Trophoblast cell (in vitro differentiated cells and primary cell): Measurements from ENCODE around the gene SYNPO2.
A peak's percentile ranks its signal among the peaks of the same experiment; 100 is the strongest.

Source experiments
- DNase-seq, 2 donors: peaks; one replicate each; pipeline ENCODE4 v3.0.0-alpha.2; 2016
- H2AFZ ChIP-seq: 2 replicates; pipeline ENCODE4 v1.6.1; 2013; ENCODE audit warnings: low read length, moderate library complexity, mild to moderate bottlenecking; ENCODE audit not compliant: insufficient read depth, poor library complexity
- H2AK5ac ChIP-seq: 2 replicates; pipeline ENCODE4 v1.6.1; 2013; ENCODE audit warnings: mild to moderate bottlenecking, low read length
- H2BK120ac ChIP-seq: 2 replicates; pipeline ENCODE4 v1.6.1; 2013; ENCODE audit warnings: low read length, mild to moderate bottlenecking, moderate library complexity; ENCODE audit not compliant: insufficient read depth, poor library complexity
- H2BK12ac ChIP-seq: 2 replicates; pipeline ENCODE4 v1.6.1; 2013; ENCODE audit warnings: mild to moderate bottlenecking, low read length, moderate library complexity
- H2BK5ac ChIP-seq: 2 replicates; pipeline ENCODE4 v1.6.1; 2013; ENCODE audit warnings: low read length, low read depth, moderate library complexity, mild to moderate bottlenecking; ENCODE audit not compliant: poor library complexity
- H3K14ac ChIP-seq: 2 replicates; pipeline ENCODE4 v1.6.1; 2013; ENCODE audit warnings: mild to moderate bottlenecking, low read length
- H3K18ac ChIP-seq: 2 replicates; pipeline ENCODE4 v1.6.1; 2013; ENCODE audit warnings: mild to moderate bottlenecking, low read length
- H3K23ac ChIP-seq: 2 replicates; pipeline ENCODE4 v1.6.1; 2013; ENCODE audit warnings: low read length
- H3K27ac ChIP-seq: 2 replicates; pipeline ENCODE4 v1.5.1; 2013; ENCODE audit warnings: low read depth, mild to moderate bottlenecking, inconsistent platforms, low read length, moderate library complexity
- H3K27me3 ChIP-seq: 2 replicates; pipeline ENCODE4 v1.6.1; 2013; ENCODE audit warnings: inconsistent platforms, mild to moderate bottlenecking, low read length, moderate library complexity; ENCODE audit not compliant: insufficient read depth
- H3K36me3 ChIP-seq, 2 experiments: 1 replicate in 1 of 2; 2 replicates in 1 of 2; pipeline ENCODE4 v1.6.1; 2013; ENCODE audit warnings: low read length in 2 of 2, mild to moderate bottlenecking in 2 of 2, moderate library complexity in 1 of 2; ENCODE audit not compliant: insufficient read depth in 2 of 2, control insufficient read depth in 1 of 2
- H3K4ac ChIP-seq: 2 replicates; pipeline ENCODE4 v1.6.1; 2013; ENCODE audit warnings: low read depth, mild to moderate bottlenecking, low read length, moderate library complexity
- H3K4me1 ChIP-seq, 2 experiments: 1 replicate in 1 of 2; 2 replicates in 1 of 2; pipeline ENCODE4 v1.6.1; 2013; ENCODE audit warnings: low read length in 2 of 2, mild to moderate bottlenecking in 2 of 2, moderate library complexity in 1 of 2; ENCODE audit not compliant: insufficient read depth in 2 of 2, control insufficient read depth in 1 of 2
- H3K4me2 ChIP-seq: 2 replicates; pipeline ENCODE4 v1.6.1; 2013; ENCODE audit warnings: inconsistent platforms, mild to moderate bottlenecking, low read length, moderate library complexity
- H3K4me3 ChIP-seq: 2 replicates; pipeline ENCODE4 v1.5.1; 2013; ENCODE audit warnings: mild to moderate bottlenecking, low read depth, low read length, inconsistent platforms
- H3K79me1 ChIP-seq: one replicate; pipeline ENCODE4 v1.6.1; 2013; ENCODE audit warnings: low read length
- H3K79me2 ChIP-seq: 2 replicates; pipeline ENCODE4 v1.6.1; 2013; ENCODE audit warnings: low read length, mild to moderate bottlenecking; ENCODE audit not compliant: control insufficient read depth, insufficient read depth, poor library complexity
- H3K9ac ChIP-seq: 2 replicates; pipeline ENCODE4 v1.6.1; 2013; ENCODE audit warnings: mild to moderate bottlenecking, low read length
- H3K9me3 ChIP-seq: 2 replicates; pipeline ENCODE4 v1.6.1; 2013; ENCODE audit warnings: low read depth, mild to moderate bottlenecking, control low read depth, inconsistent platforms, low read length; ENCODE audit not compliant: insufficient read depth
- H4K12ac ChIP-seq: 2 replicates; pipeline ENCODE4 v1.6.1; 2013; ENCODE audit warnings: low read depth, mild to moderate bottlenecking, low read length, moderate library complexity
- H4K8ac ChIP-seq: 2 replicates; pipeline ENCODE4 v1.6.1; 2013; ENCODE audit warnings: low read depth, mild to moderate bottlenecking, low read length, moderate library complexity
- H4K91ac ChIP-seq: one replicate; pipeline ENCODE4 v1.6.1; 2013; ENCODE audit warnings: low read depth, mild to moderate bottlenecking, low read length, moderate library complexity
- WGBS: extraction: QIAGEN DNeasy Blood & Tissue Kit; methylation state at CpG from one replicate; pipeline ENCODE4 v1.1.7; 2013; ENCODE audit warnings: missing lambda C conversion rate; ENCODE audit not compliant: insufficient read length, insufficient coverage; ENCODE audit errors: extremely low coverage; 5-methylcytosine and 5-hydroxymethylcytosine counted together

Gene SYNPO2

DNA sequence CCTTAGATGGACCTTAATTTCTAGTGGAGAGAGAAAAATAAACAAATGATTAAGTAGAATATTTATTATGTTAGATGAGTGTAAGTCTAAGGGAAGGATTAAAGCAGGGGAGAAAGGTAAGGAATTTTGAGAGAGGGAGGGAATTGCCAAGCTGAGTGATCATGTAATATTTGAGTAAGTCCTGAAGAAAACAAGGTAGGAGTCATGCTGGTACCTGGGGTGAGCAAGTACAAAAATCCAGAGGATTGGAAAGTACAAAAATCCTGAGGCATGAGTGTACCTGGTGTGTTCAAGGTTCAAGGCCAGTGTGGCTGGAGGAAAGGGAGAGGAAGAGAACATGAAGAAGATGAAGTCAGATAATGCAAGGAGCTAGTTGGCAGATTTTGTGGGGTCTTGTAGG lies 159.8 kb downstream of the SYNPO2 start:
- no peaks in the 10 kb centered on the region for H3K79me2 ChIP-seq
- H3K4me1 ChIP-seq = no peaks in the 10 kb centered on the region
- no peak overlapping the region for H2BK5ac ChIP-seq

DNA sequence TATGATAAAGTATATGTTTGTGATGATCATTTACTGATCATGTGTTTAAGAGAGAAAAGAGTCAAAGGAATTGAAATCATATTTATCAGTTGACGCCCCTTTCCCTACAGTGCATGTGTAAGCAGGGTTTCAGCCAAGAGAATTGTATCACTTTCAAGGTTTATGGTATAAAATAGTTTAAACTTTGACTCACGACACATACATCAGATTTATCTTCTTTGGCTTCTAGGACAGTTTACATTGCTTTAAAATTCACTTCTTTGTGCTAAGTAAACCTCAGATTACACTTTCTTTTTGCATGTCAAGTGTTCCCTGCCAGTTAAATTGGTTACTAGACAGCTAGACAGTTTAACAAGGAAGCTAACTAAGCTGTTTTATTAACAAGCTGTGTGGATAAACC lies 160.7 kb downstream of the SYNPO2 start:
- Histone ChIP-seq H3K23ac (no peak overlapping the region), H3K4me3 (no peak overlapping the region), H2AK5ac (no peak overlapping the region), H3K14ac (no peak overlapping the region), H3K4ac (no peak overlapping the region), H3K27me3 (no peaks in the 10 kb centered on the region), H3K27ac (no peak overlapping the region), H3K79me2 (no peaks in the 10 kb centered on the region), H4K8ac (no peak overlapping the region), H4K12ac (no peak overlapping the region), H3K36me3 (no peaks in the 10 kb centered on the region), H3K4me2 (no peak overlapping the region), H3K18ac (no peak overlapping the region), H3K9ac (no peak overlapping the region), H3K9me3 (no peaks in the 10 kb centered on the region), H3K79me1 (no peaks in the 10 kb centered on the region), H2BK5ac (no peak overlapping the region), H2BK120ac (no peak overlapping the region), H2BK12ac (no peak overlapping the region), H2AFZ (no peak overlapping the region), H3K4me1 (no peaks in the 10 kb centered on the region), H4K91ac (no peak overlapping the region)
- DNase-seq = no peak
- no CpG with 5 or more reads among the region's 2 CpGs for WGBS

More for the DNA sequence above, 159.8 kb downstream of the SYNPO2 start:
- Histone ChIP-seq H2BK120ac (no peak overlapping the region), H3K36me3 (no peaks in the 10 kb centered on the region), H3K27me3 (no peaks in the 10 kb centered on the region), H3K18ac (no peak overlapping the region), H3K27ac (no peak overlapping the region), H3K14ac (no peak overlapping the region), H3K4me2 (no peak overlapping the region), H2BK12ac (no peak overlapping the region), H3K4me3 (no peak overlapping the region), H3K9ac (no peak overlapping the region), H4K8ac (no peak overlapping the region), H2AK5ac (no peak overlapping the region), H4K91ac (no peak overlapping the region), H3K23ac (no peak overlapping the region), H3K79me1 (no peaks in the 10 kb centered on the region), H3K4ac (no peak overlapping the region), H4K12ac (no peak overlapping the region), H3K9me3 (no peaks in the 10 kb centered on the region), H2AFZ (no peak overlapping the region)
- DNase-seq = peak; percentile 74 to 94

DNA sequence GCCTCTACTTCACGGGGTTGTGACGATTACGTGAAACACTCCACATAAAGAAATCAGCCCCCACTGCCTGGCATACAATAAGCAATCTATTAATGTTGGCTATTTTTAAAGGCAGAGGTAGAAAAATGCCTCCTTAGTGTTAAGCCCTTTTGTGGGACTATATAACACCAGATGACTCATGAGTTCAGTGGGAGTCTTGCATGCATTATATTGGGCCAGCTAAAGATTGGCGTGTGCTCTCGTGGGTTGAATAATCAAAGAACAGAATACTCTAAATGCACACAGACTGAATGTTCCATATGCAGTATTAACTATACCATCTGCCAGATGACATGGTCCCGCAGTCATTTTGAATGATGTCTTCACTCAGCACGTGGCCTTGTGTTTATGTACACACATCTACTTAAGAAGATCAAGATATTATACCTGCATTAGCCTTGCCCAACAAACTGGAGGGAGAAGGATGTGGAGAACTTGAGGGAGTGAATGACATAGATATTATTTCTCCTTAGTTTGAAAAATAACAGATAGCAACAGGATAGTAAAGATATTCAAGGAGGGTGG lies 162.0 kb downstream of the SYNPO2 start:
- no peaks in the 10 kb centered on the region for H3K9me3 ChIP-seq

DNA sequence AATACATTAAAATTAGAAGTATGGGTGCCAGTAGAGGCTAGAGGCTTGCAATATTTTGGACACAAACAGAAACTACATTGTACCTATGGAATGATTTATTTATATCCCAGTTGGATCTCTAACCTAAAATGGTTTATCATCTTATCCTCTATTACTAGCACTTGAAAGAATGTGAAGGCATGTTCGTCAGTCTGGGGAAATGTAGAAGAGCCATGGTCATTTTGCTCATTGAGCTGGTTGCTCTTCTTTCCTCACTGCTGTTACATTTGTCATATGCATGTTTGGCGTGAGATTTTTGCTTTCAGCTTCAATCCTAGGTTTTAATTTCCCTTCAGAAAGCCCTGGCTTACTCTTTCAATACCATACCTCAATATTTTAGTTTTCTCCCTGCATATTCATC lies 164.6 kb downstream of the SYNPO2 start:
- H3K9ac ChIP-seq = no peak overlapping the region
- DNase-seq = peak; percentile 63 to 83
- no peaks in the 10 kb centered on the region for H3K36me3 ChIP-seq
- no peak overlapping the region for H3K23ac ChIP-seq
- no peaks in the 10 kb centered on the region for H3K27me3 ChIP-seq
- H3K9me3 ChIP-seq = no peaks in the 10 kb centered on the region
- H3K79me2 ChIP-seq = no peaks in the 10 kb centered on the region
- WGBS = no CpG with 5 or more reads among the region's 2 CpGs
- H3K4ac ChIP-seq = no peak overlapping the region
- H3K27ac ChIP-seq = no peak overlapping the region
- no peak overlapping the region for H4K12ac ChIP-seq
- H4K91ac ChIP-seq = no peak overlapping the region
- H2AK5ac ChIP-seq = no peak overlapping the region
- H3K14ac ChIP-seq = no peak overlapping the region
- H2AFZ ChIP-seq = no peak overlapping the region
- no peaks in the 10 kb centered on the region for H3K4me1 ChIP-seq
- no peak overlapping the region for H3K4me2 ChIP-seq
- H3K18ac ChIP-seq = no peak overlapping the region
- no peak overlapping the region for H3K4me3 ChIP-seq
- no peak overlapping the region for H4K8ac ChIP-seq
- H2BK5ac ChIP-seq = no peak overlapping the region
- H2BK120ac ChIP-seq = no peak overlapping the region
- H3K79me1 ChIP-seq = no peaks in the 10 kb centered on the region
- H2BK12ac ChIP-seq = no peak overlapping the region

More for the DNA sequence above, 162.0 kb downstream of the SYNPO2 start:
- Histone ChIP-seq H3K14ac (no peak overlapping the region), H4K91ac (no peak overlapping the region), H2AK5ac (no peak overlapping the region), H3K79me2 (no peaks in the 10 kb centered on the region), H2BK120ac (no peak overlapping the region), H2BK5ac (no peak overlapping the region), H4K12ac (no peak overlapping the region), H3K9ac (no peak overlapping the region), H3K23ac (no peak overlapping the region), H3K4me3 (no peak overlapping the region), H2BK12ac (no peak overlapping the region), H3K36me3 (no peaks in the 10 kb centered on the region), H3K27ac (no peak overlapping the region), H3K79me1 (no peaks in the 10 kb centered on the region), H4K8ac (no peak overlapping the region), H3K4me1 (no peaks in the 10 kb centered on the region), H3K4ac (no peak overlapping the region), H3K27me3 (no peaks in the 10 kb centered on the region), H2AFZ (no peak overlapping the region), H3K18ac (no peak overlapping the region), H3K4me2 (no peak overlapping the region)
- no CpG with 5 or more reads among the region's 7 CpGs for WGBS
- DNase-seq = peak; percentile 54 to 68
